Activated naive CD4-positive, alpha-beta T cell treated with anti-CD3 and anti-CD28 coated beads, Interleukin-2, amount 50 U/mL, for 24 hours (primary cell): ENCODE results near the gene PSKH1.

Source experiments
- H3K27ac Mint-ChIP-seq: one replicate; pipeline ENCODE4 v1.8.0; 2021; ENCODE audit warnings: mild to moderate bottlenecking, mixed read lengths
- H3K27me3 Mint-ChIP-seq: one replicate; pipeline ENCODE4 v1.8.0; 2021; ENCODE audit warnings: mixed read lengths
- H3K36me3 Mint-ChIP-seq: one replicate; pipeline ENCODE4 v1.8.0; 2021; ENCODE audit warnings: mixed read lengths
- H3K4me1 Mint-ChIP-seq: one replicate; pipeline ENCODE4 v1.8.0; 2021; ENCODE audit warnings: mixed read lengths
- H3K4me3 Mint-ChIP-seq: one replicate; pipeline ENCODE4 v1.8.0; 2021; ENCODE audit warnings: mild to moderate bottlenecking, mixed read lengths
- H3K9me3 Mint-ChIP-seq: one replicate; pipeline ENCODE4 v1.8.0; 2021; ENCODE audit warnings: mixed read lengths

Gene PSKH1

GRCh38 chr16:67892899-67893742, at the start of gene PSKH1:
Gene PSKH1, plus strand, starts transcription at chr16:67893254. Its CDS starts 15,496 bp downstream, at chr16:67908750.
- H3K27me3 Mint-ChIP-seq, result no peaks in the 10 kb centered on the region
- H3K27ac Mint-ChIP-seq, result peak within 1 kb of the TSS; percentile 90
- peak within 1 kb of the TSS; percentile 95 for H3K4me3 Mint-ChIP-seq
- H3K4me1 Mint-ChIP-seq, result peaks cover 43% of the 10 kb centered on the region
- no peaks in the 10 kb centered on the region for H3K9me3 Mint-ChIP-seq
- no peaks in the 10 kb centered on the region for H3K36me3 Mint-ChIP-seq

GRCh38 chr16:67843343-67843765, 49.7 kb upstream of the PSKH1 start:
- Mint-ChIP-seq H3K4me3 (peak overlapping the region; percentile 91), H3K27ac (peak overlapping the region; percentile 88), H3K27me3 (no peaks in the 10 kb centered on the region), H3K36me3 (no peaks in the 10 kb centered on the region), H3K9me3 (no peaks in the 10 kb centered on the region), H3K4me1 (peaks cover 45% of the 10 kb centered on the region)

GRCh38 chr16:67844497-67844896, 48.6 kb upstream of the PSKH1 start:
- Mint-ChIP-seq H3K27ac (peak overlapping the region; percentile 84), H3K9me3 (no peaks in the 10 kb centered on the region), H3K4me3 (peak overlapping the region; percentile 91), H3K4me1 (peaks cover 49% of the 10 kb centered on the region), H3K27me3 (no peaks in the 10 kb centered on the region), H3K36me3 (no peaks in the 10 kb centered on the region)

- H3K9me3 Mint-ChIP-seq, result no peaks in the 10 kb centered on the region
- peak overlapping the region; percentile 92 for H3K4me3 Mint-ChIP-seq
- H3K27ac Mint-ChIP-seq, result peak overlapping the region; percentile 90
- H3K4me1 Mint-ChIP-seq, result peaks cover 49% of the 10 kb centered on the region
- H3K36me3 Mint-ChIP-seq, result no peaks in the 10 kb centered on the region
- no peaks in the 10 kb centered on the region for H3K27me3 Mint-ChIP-seq
Observed at GRCh38 chr16:67845291-67846062, 47.6 kb upstream of the PSKH1 start.

GRCh38 chr16:67846063-67846319, 47.1 kb upstream of the PSKH1 start:
- Mint-ChIP-seq H3K27ac (peak overlapping the region; percentile 90), H3K4me3 (peak overlapping the region; percentile 92), H3K4me1 (peaks cover 49% of the 10 kb centered on the region), H3K36me3 (no peaks in the 10 kb centered on the region), H3K27me3 (no peaks in the 10 kb centered on the region), H3K9me3 (no peaks in the 10 kb centered on the region)

GRCh38 chr16:67846320-67847063, 46.6 kb upstream of the PSKH1 start, which contains the start of gene NUTF2:
Gene NUTF2, plus strand, starts transcription at chr16:67846933. Its CDS starts 18,198 bp downstream, at chr16:67865131.
- H3K4me1 Mint-ChIP-seq, result peaks cover 46% of the 10 kb centered on the region
- no peaks in the 10 kb centered on the region for H3K27me3 Mint-ChIP-seq
- H3K36me3 Mint-ChIP-seq, result no peaks in the 10 kb centered on the region
- H3K4me3 Mint-ChIP-seq, result peak within 1 kb of the TSS; percentile 94
- peak within 1 kb of the TSS; percentile 94 for H3K27ac Mint-ChIP-seq
- H3K9me3 Mint-ChIP-seq, result no peaks in the 10 kb centered on the region

GRCh38 chr16:67847064-67847861, 45.8 kb upstream of the PSKH1 start, which contains the start of gene CENPT:
Gene CENPT, minus strand, starts transcription at chr16:67847693. Its CDS starts 13,834 bp downstream, at chr16:67833859.
- H3K27me3 Mint-ChIP-seq, result no peaks in the 10 kb centered on the region
- peaks cover 44% of the 10 kb centered on the region for H3K4me1 Mint-ChIP-seq
- H3K36me3 Mint-ChIP-seq, result no peaks in the 10 kb centered on the region
- peak within 1 kb of the TSS; percentile 94 for H3K27ac Mint-ChIP-seq
- no peaks in the 10 kb centered on the region for H3K9me3 Mint-ChIP-seq
- H3K4me3 Mint-ChIP-seq, result peak within 1 kb of the TSS; percentile 94

GRCh38 chr16:67848118-67848517, 44.9 kb upstream of the PSKH1 start:
- Mint-ChIP-seq H3K9me3 (no peaks in the 10 kb centered on the region), H3K27ac (no peak overlapping the region)

GRCh38 chr16:67853670-67854069, 39.4 kb upstream of the PSKH1 start:
- H3K36me3 Mint-ChIP-seq, result peaks cover 2% of the 10 kb centered on the region
- H3K27ac Mint-ChIP-seq, result no peak overlapping the region
- no peak overlapping the region for H3K4me3 Mint-ChIP-seq
- H3K27me3 Mint-ChIP-seq, result no peaks in the 10 kb centered on the region
- peaks cover 38% of the 10 kb centered on the region for H3K4me1 Mint-ChIP-seq
- no peaks in the 10 kb centered on the region for H3K9me3 Mint-ChIP-seq

More at GRCh38 chr16:67848118-67848517, 44.9 kb upstream of the PSKH1 start:
- no peaks in the 10 kb centered on the region for H3K27me3 Mint-ChIP-seq
- peak overlapping the region; percentile 94 for H3K4me3 Mint-ChIP-seq
- no peaks in the 10 kb centered on the region for H3K36me3 Mint-ChIP-seq
- H3K4me1 Mint-ChIP-seq, result peaks cover 39% of the 10 kb centered on the region

- no peak overlapping the region for H3K27ac Mint-ChIP-seq
- no peak overlapping the region for H3K4me3 Mint-ChIP-seq
- peaks cover 2% of the 10 kb centered on the region for H3K36me3 Mint-ChIP-seq
- no peaks in the 10 kb centered on the region for H3K9me3 Mint-ChIP-seq
- H3K4me1 Mint-ChIP-seq, result peaks cover 35% of the 10 kb centered on the region
- H3K27me3 Mint-ChIP-seq, result no peaks in the 10 kb centered on the region
Observed at GRCh38 chr16:67855789-67856188, 37.3 kb upstream of the PSKH1 start.

- Mint-ChIP-seq H3K36me3 (peaks cover 2% of the 10 kb centered on the region), H3K27ac (no peak overlapping the region), H3K9me3 (no peaks in the 10 kb centered on the region), H3K27me3 (no peaks in the 10 kb centered on the region), H3K4me1 (peaks cover 45% of the 10 kb centered on the region), H3K4me3 (no peak overlapping the region)
Observed at GRCh38 chr16:67856927-67857546, 36.0 kb upstream of the PSKH1 start.

GRCh38 chr16:67857547-67858233, 35.4 kb upstream of the PSKH1 start:
- H3K36me3 Mint-ChIP-seq, result peaks cover 2% of the 10 kb centered on the region
- H3K4me3 Mint-ChIP-seq, result no peak overlapping the region
- peak overlapping the region; percentile 85 for H3K27ac Mint-ChIP-seq
- peaks cover 46% of the 10 kb centered on the region for H3K4me1 Mint-ChIP-seq
- no peaks in the 10 kb centered on the region for H3K9me3 Mint-ChIP-seq
- no peaks in the 10 kb centered on the region for H3K27me3 Mint-ChIP-seq

- no peaks in the 10 kb centered on the region for H3K27me3 Mint-ChIP-seq
- H3K4me3 Mint-ChIP-seq, result no peak overlapping the region
- H3K9me3 Mint-ChIP-seq, result no peaks in the 10 kb centered on the region
- peaks cover 46% of the 10 kb centered on the region for H3K4me1 Mint-ChIP-seq
- peaks cover 2% of the 10 kb centered on the region for H3K36me3 Mint-ChIP-seq
- no peak overlapping the region for H3K27ac Mint-ChIP-seq
Observed at GRCh38 chr16:67858500-67858899, 34.6 kb upstream of the PSKH1 start.
